Measurements from ENCODE around the gene STARD6. TPM values are rescaled to one million over a fixed set of nuclear protein-coding genes. Genes with fewer than 3 reads are reported as not detected.

Gene STARD6
- total RNA-seq, 1 donor from 2014 or later: not detected

Other genes with a start within 250 kb of the STARD6 start
- gene MBD2, start 133.2 kb downstream of the STARD6 start, total RNA-seq: 21.7 and 25.1 TPM in 2 replicates
- 23.0 and 30.2 TPM in 2 replicates for gene POLI, start 88.3 kb downstream of the STARD6 start, total RNA-seq
- gene C18orf54, start within 50 bp of the STARD6 start, total RNA-seq: 5.7 and 6.1 TPM in 2 replicates
- not detected in 2 replicates for gene DYNAP, start 233.4 kb upstream of the STARD6 start, total RNA-seq